Measurements from ENCODE around the gene COL1A2.
A peak's percentile ranks its signal among the peaks of the same experiment; 100 is the strongest.

COL1A2 gene

DNA sequence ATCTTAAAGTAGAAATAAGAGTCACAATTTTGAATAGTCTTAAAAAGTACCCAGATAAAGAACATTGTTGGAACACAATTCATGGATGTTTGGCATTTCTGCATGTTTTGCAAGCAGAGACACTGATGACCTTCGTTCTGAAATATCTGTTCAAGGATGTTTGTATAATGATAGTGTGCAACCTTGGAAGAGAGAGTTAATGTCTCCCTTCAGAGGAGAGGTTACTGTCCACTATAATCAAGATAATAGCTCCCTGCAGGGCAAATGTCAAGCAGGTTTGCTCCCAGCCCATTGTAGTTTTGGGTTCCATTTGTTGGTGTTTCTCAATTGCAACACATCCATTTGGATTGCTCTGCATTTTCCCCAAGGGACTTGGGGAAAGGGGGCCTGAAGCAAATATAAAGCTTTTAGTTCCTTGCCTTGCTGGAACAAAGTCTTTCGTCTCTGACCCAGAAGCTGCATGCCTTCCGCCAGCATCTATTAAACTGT lies 45.2 kb downstream of the COL1A2 start:
- H2AFZ ChIP-seq (ENCODE audit: low read length) = peak overlapping the region; percentile 37
- H3K14ac ChIP-seq (ENCODE audit: low read length) = no peak overlapping the region
- no peak overlapping the region for H2BK12ac ChIP-seq (ENCODE audit: low read length)
- H3K4me1 ChIP-seq (ENCODE audit: control insufficient read depth in 2 of 2, insufficient read depth in 1 of 2, low read depth in 1 of 2, low read length in 2 of 2) = peaks cover 8 to 12% of the 10 kb centered on the region in 2 donors
- no CpG with 5 or more reads among the region's 3 CpGs for WGBS, 2 donors (ENCODE audit: extremely low coverage in 2 of 2, insufficient read length in 2 of 2, insufficient replicate concordance in 1 of 2)
- H3K36me3 ChIP-seq (replicated peaks in 1 of 2; ENCODE audit: control insufficient read depth in 2 of 2, insufficient read depth in 2 of 2, low read length in 2 of 2) = no peaks in the 10 kb centered on the region
- no peak overlapping the region for H3K27ac ChIP-seq (replicated peaks; ENCODE audit: low read length)
- DNase-seq (ENCODE audit: low spot score) = no peak
- no peak overlapping the region for H2BK120ac ChIP-seq (ENCODE audit: low read depth, low read length)
- no peak overlapping the region for H3K4me2 ChIP-seq (ENCODE audit: insufficient read depth, low read length, poor library complexity, severe bottlenecking)
- H3K4ac ChIP-seq (ENCODE audit: low read length) = no peak overlapping the region
- H3K9ac ChIP-seq (ENCODE audit: low read depth, low read length, poor library complexity) = no peak overlapping the region
- no peak overlapping the region for H2BK5ac ChIP-seq (ENCODE audit: low read length)
- no peak overlapping the region for H2AK5ac ChIP-seq (ENCODE audit: low read depth, low read length)
- H3K27me3 ChIP-seq (ENCODE audit: control insufficient read depth in 3 of 3, insufficient read depth in 3 of 3, low read depth in 1 of 3, low read length in 3 of 3) = no peaks in the 10 kb centered on the region
- no peak overlapping the region for H3K18ac ChIP-seq (ENCODE audit: low read length)
- H3K4me3 ChIP-seq (ENCODE audit: low read length in 2 of 2) = peak overlapping the region in 1 of 2 donors; percentile 5
- H4K8ac ChIP-seq (ENCODE audit: low read depth, low read length) = no peak overlapping the region
- no peak overlapping the region for H2BK15ac ChIP-seq (ENCODE audit: low read length)
- no peaks in the 10 kb centered on the region for H3K9me3 ChIP-seq (replicated peaks in 1 of 2; ENCODE audit: control insufficient read depth in 2 of 2, insufficient read depth in 1 of 2, low read depth in 1 of 2, low read length in 2 of 2)
- H3K79me1 ChIP-seq (ENCODE audit: low read depth, low read length) = no peaks in the 10 kb centered on the region
- H3K23ac ChIP-seq (ENCODE audit: low read depth, low read length, poor library complexity) = no peak overlapping the region
- H4K91ac ChIP-seq (ENCODE audit: low read depth, low read length, poor library complexity) = no peak overlapping the region

DNA sequence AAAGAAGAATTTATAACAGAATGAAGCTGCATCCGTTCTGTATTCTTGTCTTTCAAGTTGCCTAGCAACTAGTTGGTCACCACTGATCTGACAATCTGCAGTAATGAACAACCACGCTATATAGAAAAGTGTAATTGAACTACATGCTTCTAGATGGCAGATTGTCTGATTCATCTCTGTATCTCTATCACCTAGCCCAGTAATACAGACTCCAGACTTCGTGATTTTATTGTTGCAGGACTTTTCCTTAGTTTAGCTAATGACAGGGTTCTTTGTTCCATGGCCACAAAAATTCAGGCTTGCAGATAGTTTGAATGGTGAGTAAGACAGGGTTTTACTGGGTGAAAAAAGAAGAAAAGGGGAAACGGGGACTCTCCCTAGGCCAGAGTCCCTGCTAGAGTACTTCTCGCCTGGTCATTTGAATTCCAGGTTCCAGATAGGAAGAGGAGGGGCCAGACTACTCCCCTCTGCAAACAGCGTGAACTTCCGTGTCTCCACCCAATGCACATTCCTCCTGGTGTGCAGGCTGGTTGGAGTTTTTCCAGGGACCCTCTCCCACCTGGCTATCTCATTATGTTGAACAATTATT lies 45.9 kb downstream of the COL1A2 start:
- H2BK5ac ChIP-seq (ENCODE audit: low read length) = no peak overlapping the region
- no peak overlapping the region for H2BK15ac ChIP-seq (ENCODE audit: low read length)
- peaks cover 8 to 12% of the 10 kb centered on the region in 2 donors for H3K4me1 ChIP-seq (ENCODE audit: control insufficient read depth in 2 of 2, insufficient read depth in 1 of 2, low read depth in 1 of 2, low read length in 2 of 2)
- H3K9me3 ChIP-seq (replicated peaks in 1 of 2; ENCODE audit: control insufficient read depth in 2 of 2, insufficient read depth in 1 of 2, low read depth in 1 of 2, low read length in 2 of 2) = no peaks in the 10 kb centered on the region
- peak overlapping the region; percentile 37 for H2AFZ ChIP-seq (ENCODE audit: low read length)
- H2AK5ac ChIP-seq (ENCODE audit: low read depth, low read length) = no peak overlapping the region
- peak overlapping the region in 1 of 2 donors; percentile 5 for H3K4me3 ChIP-seq (ENCODE audit: low read length in 2 of 2)
- no CpG with 5 or more reads among the region's 7 CpGs for WGBS, 2 donors (ENCODE audit: extremely low coverage in 2 of 2, insufficient read length in 2 of 2, insufficient replicate concordance in 1 of 2)
- no peak overlapping the region for H3K4ac ChIP-seq (ENCODE audit: low read length)
- H3K27me3 ChIP-seq (ENCODE audit: control insufficient read depth in 3 of 3, insufficient read depth in 3 of 3, low read depth in 1 of 3, low read length in 3 of 3) = no peaks in the 10 kb centered on the region
- no peak overlapping the region for H3K23ac ChIP-seq (ENCODE audit: low read depth, low read length, poor library complexity)
- no peak overlapping the region for H2BK120ac ChIP-seq (ENCODE audit: low read depth, low read length)
- no peak overlapping the region for H3K14ac ChIP-seq (ENCODE audit: low read length)
- no peak overlapping the region for H3K18ac ChIP-seq (ENCODE audit: low read length)
- H2BK12ac ChIP-seq (ENCODE audit: low read length) = no peak overlapping the region
- no peak for DNase-seq (ENCODE audit: low spot score)
- no peak overlapping the region for H3K4me2 ChIP-seq (ENCODE audit: insufficient read depth, low read length, poor library complexity, severe bottlenecking)
- no peaks in the 10 kb centered on the region for H3K79me1 ChIP-seq (ENCODE audit: low read depth, low read length)
- H4K8ac ChIP-seq (ENCODE audit: low read depth, low read length) = no peak overlapping the region
- no peaks in the 10 kb centered on the region for H3K36me3 ChIP-seq (replicated peaks in 1 of 2; ENCODE audit: control insufficient read depth in 2 of 2, insufficient read depth in 2 of 2, low read length in 2 of 2)
- H3K27ac ChIP-seq (replicated peaks; ENCODE audit: low read length) = no peak overlapping the region
- no peak overlapping the region for H4K91ac ChIP-seq (ENCODE audit: low read depth, low read length, poor library complexity)
- H3K9ac ChIP-seq (ENCODE audit: low read depth, low read length, poor library complexity) = no peak overlapping the region

DNA sequence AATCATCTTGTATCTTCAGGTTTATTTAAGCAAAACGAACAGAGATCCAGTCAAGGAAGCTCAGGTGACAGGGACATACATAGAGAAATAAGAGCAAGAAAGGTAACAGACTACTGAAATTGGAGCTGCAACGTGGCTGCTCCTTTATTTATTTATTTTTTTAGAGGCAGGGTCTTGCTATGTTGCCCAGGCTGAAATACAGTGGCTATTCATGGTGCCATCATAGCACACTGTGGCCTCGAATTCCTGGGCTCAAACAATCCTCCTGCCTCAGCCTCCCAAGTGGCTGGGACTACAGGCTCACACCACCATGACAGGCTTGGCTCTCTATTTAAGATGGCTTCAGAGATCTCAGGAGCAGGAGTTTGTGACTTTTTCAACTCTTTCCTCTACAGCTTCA lies 46.4 kb downstream of the COL1A2 start:
- Histone ChIP-seq H3K4me3 (ENCODE audit: low read length in 2 of 2) (no peak overlapping the region), H2BK5ac (ENCODE audit: low read length) (no peak overlapping the region), H3K18ac (ENCODE audit: low read length) (no peak overlapping the region), H3K27ac (replicated peaks; ENCODE audit: low read length) (no peak overlapping the region), H3K4ac (ENCODE audit: low read length) (no peak overlapping the region), H4K91ac (ENCODE audit: low read depth, low read length, poor library complexity) (no peak overlapping the region), H3K4me1 (ENCODE audit: control insufficient read depth in 2 of 2, insufficient read depth in 1 of 2, low read depth in 1 of 2, low read length in 2 of 2) (peaks cover 10 to 12% of the 10 kb centered on the region in 2 donors), H3K23ac (ENCODE audit: low read depth, low read length, poor library complexity) (no peak overlapping the region), H3K4me2 (ENCODE audit: insufficient read depth, low read length, poor library complexity, severe bottlenecking) (no peak overlapping the region), H2BK120ac (ENCODE audit: low read depth, low read length) (no peak overlapping the region), H3K79me1 (ENCODE audit: low read depth, low read length) (no peaks in the 10 kb centered on the region), H2AFZ (ENCODE audit: low read length) (peak overlapping the region; percentile 37), H3K36me3 (replicated peaks in 1 of 2; ENCODE audit: control insufficient read depth in 2 of 2, insufficient read depth in 2 of 2, low read length in 2 of 2) (no peaks in the 10 kb centered on the region), H2AK5ac (ENCODE audit: low read depth, low read length) (no peak overlapping the region), H3K9ac (ENCODE audit: low read depth, low read length, poor library complexity) (no peak overlapping the region), H4K8ac (ENCODE audit: low read depth, low read length) (no peak overlapping the region), H3K27me3 (ENCODE audit: control insufficient read depth in 3 of 3, insufficient read depth in 3 of 3, low read depth in 1 of 3, low read length in 3 of 3) (no peaks in the 10 kb centered on the region), H3K14ac (ENCODE audit: low read length) (no peak overlapping the region), H3K9me3 (replicated peaks in 1 of 2; ENCODE audit: control insufficient read depth in 2 of 2, insufficient read depth in 1 of 2, low read depth in 1 of 2, low read length in 2 of 2) (no peaks in the 10 kb centered on the region), H2BK15ac (ENCODE audit: low read length) (no peak overlapping the region), H2BK12ac (ENCODE audit: low read length) (no peak overlapping the region)
- no peak for DNase-seq (ENCODE audit: low spot score)
- WGBS, 2 donors (ENCODE audit: extremely low coverage in 2 of 2, insufficient read length in 2 of 2, insufficient replicate concordance in 1 of 2) = no CpG with 5 or more reads among the region's 3 CpGs

DNA sequence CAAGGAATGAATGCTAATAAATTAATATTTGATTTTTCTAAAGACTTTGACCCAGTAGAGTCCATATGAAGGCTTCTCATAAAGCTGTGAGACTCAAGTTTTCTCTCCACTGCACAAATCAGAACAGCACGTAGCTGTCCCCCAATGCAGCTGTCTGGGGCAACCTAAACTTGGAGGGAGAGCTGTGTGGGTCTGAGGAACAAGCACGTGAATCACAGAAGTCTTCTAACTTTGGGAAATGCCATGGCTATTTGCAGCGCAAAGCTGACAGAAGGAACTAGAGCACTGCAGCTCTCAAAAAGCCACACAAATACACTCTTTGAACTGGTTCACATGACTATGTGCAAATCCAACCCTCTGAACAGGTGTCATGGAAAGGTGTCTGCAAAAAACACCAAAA lies 47.9 kb downstream of the COL1A2 start:
- H3K27ac ChIP-seq (replicated peaks; ENCODE audit: low read length) = no peak overlapping the region
- no peak overlapping the region for H3K4ac ChIP-seq (ENCODE audit: low read length)
- no peak overlapping the region for H2BK15ac ChIP-seq (ENCODE audit: low read length)
- H3K27me3 ChIP-seq (ENCODE audit: control insufficient read depth in 3 of 3, insufficient read depth in 3 of 3, low read depth in 1 of 3, low read length in 3 of 3) = no peaks in the 10 kb centered on the region
- no peaks in the 10 kb centered on the region for H3K36me3 ChIP-seq (replicated peaks in 1 of 2; ENCODE audit: control insufficient read depth in 2 of 2, insufficient read depth in 2 of 2, low read length in 2 of 2)
- H4K91ac ChIP-seq (ENCODE audit: low read depth, low read length, poor library complexity) = no peak overlapping the region
- no peak overlapping the region for H3K18ac ChIP-seq (ENCODE audit: low read length)
- H2BK5ac ChIP-seq (ENCODE audit: low read length) = no peak overlapping the region
- H3K9me3 ChIP-seq (replicated peaks in 1 of 2; ENCODE audit: control insufficient read depth in 2 of 2, insufficient read depth in 1 of 2, low read depth in 1 of 2, low read length in 2 of 2) = no peaks in the 10 kb centered on the region
- no peak overlapping the region for H3K4me3 ChIP-seq (ENCODE audit: low read length in 2 of 2)
- no peak overlapping the region for H2AFZ ChIP-seq (ENCODE audit: low read length)
- H2BK12ac ChIP-seq (ENCODE audit: low read length) = no peak overlapping the region
- no peak overlapping the region for H2BK120ac ChIP-seq (ENCODE audit: low read depth, low read length)
- H3K14ac ChIP-seq (ENCODE audit: low read length) = no peak overlapping the region
- H2AK5ac ChIP-seq (ENCODE audit: low read depth, low read length) = no peak overlapping the region
- no peaks in the 10 kb centered on the region for H3K79me1 ChIP-seq (ENCODE audit: low read depth, low read length)
- no peak for DNase-seq (ENCODE audit: low spot score)
- H3K23ac ChIP-seq (ENCODE audit: low read depth, low read length, poor library complexity) = no peak overlapping the region
- no CpG with 5 or more reads among the region's 3 CpGs for WGBS, 2 donors (ENCODE audit: extremely low coverage in 2 of 2, insufficient read length in 2 of 2, insufficient replicate concordance in 1 of 2)
- no peak overlapping the region for H3K9ac ChIP-seq (ENCODE audit: low read depth, low read length, poor library complexity)
- H4K8ac ChIP-seq (ENCODE audit: low read depth, low read length) = no peak overlapping the region
- H3K4me1 ChIP-seq (ENCODE audit: control insufficient read depth in 2 of 2, insufficient read depth in 1 of 2, low read depth in 1 of 2, low read length in 2 of 2) = peaks cover 10 to 12% of the 10 kb centered on the region in 2 donors
- no peak overlapping the region for H3K4me2 ChIP-seq (ENCODE audit: insufficient read depth, low read length, poor library complexity, severe bottlenecking)

Data from neuronal stem cell (in vitro differentiated cells).